NCI-H345 treated with DMSO at 0.1 percent for 48 hours (cell line): Measurements from ENCODE around the gene LRRN4.
"Not testable (repeated sequence)": the region's sequence is repeated elsewhere in the genome, so short reads cannot be mapped to it uniquely, and the experiment has no call there.

Experiments used
- DNase-seq: peaks from one replicate; lab custom pipeline; 2025; ENCODE audit not compliant: unreplicated experiment; lab: John Stamatoyannopoulos, UW

The LRRN4 gene

GRCh38 chr20:6060213-6060612, 6.4 kb upstream of the LRRN4 start:
- no peak for DNase-seq

GRCh38 chr20:6058684-6059295, 4.9 kb upstream of the LRRN4 start:
- peak; percentile 73 for DNase-seq

GRCh38 chr20:6057691-6058090, 3.8 kb upstream of the LRRN4 start:
- DNase-seq, result no peak

GRCh38 chr20:6057139-6057538, 3.3 kb upstream of the LRRN4 start:
- DNase-seq, result no peak

- DNase-seq, result no peak
These were observed 2.2 kb upstream of the LRRN4 start for GRCh38 chr20:6055981-6056569.

GRCh38 chr20:6055161-6055783, 1.4 kb upstream of the LRRN4 start:
- no peak for DNase-seq

GRCh38 chr20:6054689-6055051, 810 bp upstream of the LRRN4 start:
- not testable (repeated sequence) for DNase-seq

GRCh38 chr20:6053064-6053775, 640 bp downstream of the LRRN4 start:
- DNase-seq, result no peak

GRCh38 chr20:6051505-6051904, 2.4 kb downstream of the LRRN4 start:
- DNase-seq, result no peak

- no peak for DNase-seq
These were observed 5.5 kb downstream of the LRRN4 start for GRCh38 chr20:6048391-6048790.

- DNase-seq, result no peak
These were observed 7.4 kb downstream of the LRRN4 start for GRCh38 chr20:6046432-6046831.

GRCh38 chr20:6045566-6045965, 8.3 kb downstream of the LRRN4 start:
- no peak for DNase-seq

- DNase-seq, result no peak
These were observed 9.7 kb downstream of the LRRN4 start for GRCh38 chr20:6044115-6044514.

GRCh38 chr20:6041808-6042265, 12.0 kb downstream of the LRRN4 start:
- no peak for DNase-seq

GRCh38 chr20:6040958-6041807, 12.7 kb downstream of the LRRN4 start:
- no peak for DNase-seq

GRCh38 chr20:6040540-6040939, 13.3 kb downstream of the LRRN4 start:
- no peak for DNase-seq

GRCh38 chr20:6039766-6040165, 14.1 kb downstream of the LRRN4 start:
- DNase-seq, result no peak

- no peak for DNase-seq
These were observed 15.6 kb downstream of the LRRN4 start for GRCh38 chr20:6038256-6038655.

GRCh38 chr20:6037082-6037481, 16.8 kb downstream of the LRRN4 start:
- no peak for DNase-seq

GRCh38 chr20:6036213-6036612, 17.6 kb downstream of the LRRN4 start:
- DNase-seq, result no peak
